Upper lobe of right lung (tissue), 1 donor: ENCODE results near the gene FAM163B. TPM values are rescaled to one million over a fixed set of nuclear protein-coding genes. Genes with fewer than 3 reads are reported as not detected.

Source experiments
- ATAC-seq: fragments of 200-7000 bp; cut with Tn5 transposase; one replicate; pipeline ENCODE4 v1.9.1; 2020; ENCODE audit warnings: mild to moderate bottlenecking, moderate library complexity
- DNase-seq: peaks from one replicate; pipeline ENCODE4 v3.0.0-alpha.2; 2020
- H3K27ac ChIP-seq: fragments of 200-600 bp; one replicate; pipeline ENCODE4 v1.8.0; 2022
- H3K27me3 ChIP-seq: fragments of 200-600 bp; one replicate; pipeline ENCODE4 v1.8.0; 2022; ENCODE audit warnings: mild to moderate bottlenecking
- H3K36me3 ChIP-seq: fragments of 200-600 bp; one replicate; pipeline ENCODE4 v1.8.0; 2022
- H3K4me1 ChIP-seq: fragments of 200-600 bp; one replicate; pipeline ENCODE4 v1.8.0; 2022
- H3K4me3 ChIP-seq: fragments of 200-600 bp; one replicate; pipeline ENCODE4 v1.8.0; 2022; ENCODE audit warnings: mild to moderate bottlenecking
- H3K9me3 ChIP-seq: fragments of 200-600 bp; one replicate; pipeline ENCODE4 v1.8.0; 2022
- intact Hi-C: fragments of 100-400 bp; cut with DNase I; formaldehyde crosslinking; loops from one replicate; pipeline ENCODE4 v1.11.0; 2022
- total RNA-seq: library from RNA; stranded (reverse); fragmentation: NEBNext Ultra II Directional; extraction: Animal tissue kit (Norgen Biotek cat#: 25700); gene quantifications from one replicate; pipeline ENCODE4 v1.2.1, GENCODE V29; 2021
- TF ChIP-seq, protein P1 (sequence below): fragments of 200-600 bp; IDR thresholded peaks from one replicate; pipeline ENCODE4 v1.8.0; 2022; ENCODE audit warnings: antibody characterized with exemption
- donor health status: DM: no; HTN: yes; CAD: no; lungs with severe emphysema.

FAM163B gene
- total RNA-seq, 1 donor from 2014 or later, result not detected

DNA sequence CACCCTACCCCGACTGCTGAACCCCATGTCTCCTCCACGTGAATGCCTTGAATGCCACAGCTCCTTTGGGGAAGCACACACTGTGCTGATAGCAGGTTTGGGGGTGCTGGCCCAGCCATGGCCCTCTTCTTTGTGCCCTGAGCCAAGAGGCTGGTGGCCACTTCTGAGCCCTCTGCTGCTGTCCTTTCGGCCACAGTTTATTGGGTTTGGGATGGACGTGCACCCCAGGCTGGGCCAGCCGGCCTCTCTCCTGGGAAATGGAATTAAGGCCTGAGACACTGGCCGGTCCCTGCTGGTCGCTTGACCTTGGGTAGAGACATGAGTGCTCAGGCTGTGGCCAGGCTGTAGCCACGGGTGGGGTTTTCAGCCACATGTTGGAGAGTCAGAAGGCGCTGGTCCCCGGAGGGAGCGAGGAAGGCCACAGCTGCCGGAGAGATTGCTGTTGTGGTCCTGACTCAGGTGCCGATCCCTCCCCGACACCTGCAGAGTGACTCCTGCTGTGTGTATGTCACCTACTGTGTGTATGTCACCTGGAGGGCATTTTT, 26.6 kb downstream of the FAM163B start:
- H3K27ac ChIP-seq, result peak overlapping the region; percentile 51
- TF ChIP-seq, protein P1, sequence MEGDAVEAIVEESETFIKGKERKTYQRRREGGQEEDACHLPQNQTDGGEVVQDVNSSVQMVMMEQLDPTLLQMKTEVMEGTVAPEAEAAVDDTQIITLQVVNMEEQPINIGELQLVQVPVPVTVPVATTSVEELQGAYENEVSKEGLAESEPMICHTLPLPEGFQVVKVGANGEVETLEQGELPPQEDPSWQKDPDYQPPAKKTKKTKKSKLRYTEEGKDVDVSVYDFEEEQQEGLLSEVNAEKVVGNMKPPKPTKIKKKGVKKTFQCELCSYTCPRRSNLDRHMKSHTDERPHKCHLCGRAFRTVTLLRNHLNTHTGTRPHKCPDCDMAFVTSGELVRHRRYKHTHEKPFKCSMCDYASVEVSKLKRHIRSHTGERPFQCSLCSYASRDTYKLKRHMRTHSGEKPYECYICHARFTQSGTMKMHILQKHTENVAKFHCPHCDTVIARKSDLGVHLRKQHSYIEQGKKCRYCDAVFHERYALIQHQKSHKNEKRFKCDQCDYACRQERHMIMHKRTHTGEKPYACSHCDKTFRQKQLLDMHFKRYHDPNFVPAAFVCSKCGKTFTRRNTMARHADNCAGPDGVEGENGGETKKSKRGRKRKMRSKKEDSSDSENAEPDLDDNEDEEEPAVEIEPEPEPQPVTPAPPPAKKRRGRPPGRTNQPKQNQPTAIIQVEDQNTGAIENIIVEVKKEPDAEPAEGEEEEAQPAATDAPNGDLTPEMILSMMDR, result no peak

DNA sequence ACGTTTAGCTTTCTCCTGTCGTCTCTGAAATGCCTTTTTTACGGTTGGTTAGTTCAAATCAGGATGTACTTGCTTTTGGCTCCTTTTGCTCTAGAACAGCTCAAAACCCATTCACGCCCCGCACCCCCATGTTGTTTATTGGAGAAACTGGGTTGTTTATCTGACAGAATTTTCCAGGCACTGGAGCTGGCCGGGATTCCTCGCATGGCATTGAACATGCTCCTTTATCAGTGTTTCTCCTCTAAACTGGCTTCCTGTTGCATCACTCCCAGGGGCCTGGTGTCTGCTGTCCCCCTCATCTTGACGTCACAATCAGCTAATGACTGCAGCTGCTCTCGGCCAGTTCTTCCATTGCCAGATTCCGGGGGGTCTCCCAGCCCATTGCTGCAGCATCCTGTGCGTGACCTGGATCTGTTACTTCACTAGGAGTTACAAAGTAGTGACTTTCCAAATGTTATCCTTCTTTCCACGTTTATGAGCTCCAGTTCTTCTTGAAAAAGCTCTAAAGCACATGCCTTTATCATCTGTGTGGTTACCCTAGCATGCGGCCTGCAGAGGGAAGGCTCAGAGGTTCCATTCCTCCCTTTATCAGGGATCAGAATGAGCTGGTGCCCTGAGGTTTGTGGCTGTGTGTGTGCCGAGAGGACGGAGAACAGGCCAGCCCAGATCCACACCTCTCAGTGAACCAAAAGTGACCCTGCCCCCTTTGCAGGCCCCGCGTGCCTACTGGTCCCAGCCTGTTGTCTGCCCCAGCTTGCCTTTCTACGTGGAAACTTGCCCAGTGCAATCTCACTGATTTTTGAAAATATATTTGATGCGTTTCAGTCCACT, 27.5 kb downstream of the FAM163B start:
- Histone ChIP-seq H3K27ac (peak overlapping the region; percentile 51), H3K4me1 (peaks cover 23% of the 10 kb centered on the region), H3K4me3 (no peak overlapping the region), H3K27me3 (peaks cover 32% of the 10 kb centered on the region), H3K36me3 (no peaks in the 10 kb centered on the region), H3K9me3 (no peaks in the 10 kb centered on the region)
- TF ChIP-seq, protein P1, result no peak
- no peak for ATAC-seq
- intact Hi-C loops, result no loop called here
- no peak for DNase-seq

More for the DNA sequence above, 26.6 kb downstream of the FAM163B start:
- DNase-seq (no peak), ATAC-seq (no peak)
- no peak overlapping the region for H3K4me3 ChIP-seq
- peaks cover 20% of the 10 kb centered on the region for H3K4me1 ChIP-seq
- no peaks in the 10 kb centered on the region for H3K36me3 ChIP-seq
- intact Hi-C loops, result no loop called here
- H3K27me3 ChIP-seq, result peaks cover 35% of the 10 kb centered on the region
- H3K9me3 ChIP-seq, result no peaks in the 10 kb centered on the region

DNA sequence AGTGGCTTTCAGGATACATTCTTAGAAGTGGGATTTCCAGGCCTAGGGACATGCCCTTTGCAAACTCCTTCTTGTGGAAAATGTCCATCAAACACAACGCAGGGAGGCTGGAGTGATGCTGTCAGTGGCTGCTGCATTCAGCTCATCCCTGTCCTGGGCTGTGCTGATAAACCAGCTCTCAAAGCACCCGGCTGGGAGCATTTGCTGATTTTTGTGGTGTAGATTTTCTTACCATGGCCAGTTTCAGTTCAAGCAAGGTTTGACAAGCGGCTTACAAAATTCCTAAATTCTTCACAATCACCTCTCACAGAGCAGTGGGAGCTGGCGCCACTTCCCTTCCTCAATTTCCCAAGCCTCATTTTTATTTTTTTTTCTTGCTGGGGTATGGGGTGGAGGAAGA, 28.2 kb downstream of the FAM163B start:
- TF ChIP-seq, protein P1, result no peak
- peaks cover 25% of the 10 kb centered on the region for H3K27me3 ChIP-seq
- no peaks in the 10 kb centered on the region for H3K36me3 ChIP-seq
- ATAC-seq (no peak), DNase-seq (no peak)
- H3K9me3 ChIP-seq, result no peaks in the 10 kb centered on the region
- no peak overlapping the region for H3K27ac ChIP-seq
- intact Hi-C loops, result no loop called here
- no peak overlapping the region for H3K4me3 ChIP-seq
- peaks cover 27% of the 10 kb centered on the region for H3K4me1 ChIP-seq

DNA sequence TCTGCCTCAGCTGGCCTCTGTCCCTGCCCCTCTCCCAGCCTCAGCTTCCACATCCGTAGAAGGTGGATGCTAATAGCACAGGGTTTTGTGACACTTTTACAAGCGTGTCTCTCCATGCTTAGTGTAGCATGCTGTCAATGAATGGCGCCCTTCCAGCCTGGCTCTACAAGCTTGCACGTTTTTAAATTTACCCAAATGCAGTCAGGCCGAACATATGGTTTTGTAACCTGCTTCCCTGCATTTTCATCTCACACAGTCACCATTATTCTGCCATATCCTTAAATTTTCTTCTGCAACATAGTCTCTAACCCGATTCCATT, 28.8 kb downstream of the FAM163B start:
- Histone ChIP-seq H3K27ac (no peak overlapping the region), H3K4me1 (peaks cover 27% of the 10 kb centered on the region), H3K36me3 (no peaks in the 10 kb centered on the region), H3K9me3 (no peaks in the 10 kb centered on the region), H3K27me3 (peaks cover 19% of the 10 kb centered on the region), H3K4me3 (no peak overlapping the region)
- ATAC-seq (no peak), DNase-seq (no peak)
- intact Hi-C loops, result no loop called here
- TF ChIP-seq, protein P1, result no peak

DNA sequence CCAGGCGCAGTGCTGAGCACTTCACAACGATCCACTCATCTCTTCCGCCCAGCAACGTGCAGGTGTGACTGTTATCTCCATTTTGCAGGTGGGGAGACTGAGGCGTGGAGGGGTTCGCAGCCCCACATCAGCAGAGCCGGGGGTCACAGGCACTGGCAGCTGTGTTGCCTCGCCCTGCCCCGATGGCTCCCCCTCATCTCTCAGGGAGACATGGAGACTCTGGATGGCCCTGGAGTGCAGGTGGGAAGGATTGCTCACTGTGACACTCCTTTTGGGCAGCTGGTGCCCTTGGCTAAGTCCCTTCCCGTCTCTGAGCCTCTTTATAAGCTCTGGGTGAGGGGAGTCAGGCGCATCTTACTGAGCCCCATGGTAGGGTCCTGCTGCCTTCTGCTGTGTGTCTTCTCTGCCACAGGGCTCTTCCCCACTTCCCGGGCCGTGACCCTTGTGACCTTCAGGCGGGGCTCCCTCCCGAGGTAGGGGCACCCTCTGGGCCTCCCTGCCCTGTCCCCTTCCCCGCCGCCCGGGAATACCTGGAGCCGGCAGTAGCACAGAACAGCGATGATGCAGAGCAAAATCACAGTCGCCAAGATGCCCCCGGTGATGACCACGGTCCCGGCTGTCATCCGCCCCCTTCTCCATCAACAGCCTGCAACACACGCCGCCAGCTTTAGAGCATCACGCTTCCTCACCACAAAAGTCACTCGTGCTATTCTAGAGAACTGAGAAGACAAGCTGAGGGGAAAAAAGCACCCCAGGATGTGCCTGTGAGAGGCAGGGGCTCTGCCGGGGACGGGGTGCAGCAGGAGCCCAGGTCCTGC, 29.4 kb downstream of the FAM163B start:
- DNase-seq, result no peak
- intact Hi-C loops, result no loop called here

More for the DNA sequence above, 29.4 kb downstream of the FAM163B start:
- TF ChIP-seq, protein P1, result no peak
- Histone ChIP-seq H3K27me3 (peaks cover 16% of the 10 kb centered on the region), H3K9me3 (no peaks in the 10 kb centered on the region), H3K4me1 (peaks cover 25% of the 10 kb centered on the region), H3K27ac (no peak overlapping the region), H3K36me3 (no peaks in the 10 kb centered on the region), H3K4me3 (no peak overlapping the region)
- no peak for ATAC-seq
